NCI-H446 (cell line): ENCODE data around the gene KRTAP10-2.

ENCODE experiments used
- DNase-seq, 2 experiments: peaks; one replicate each; lab custom pipeline; 2025; lab: John Stamatoyannopoulos, UW

Gene KRTAP10-2

GRCh38 chr21:44526096-44526997 lies 25.0 kb downstream of the KRTAP10-2 start:
- DNase-seq = no peak

GRCh38 chr21:44525391-44526095 lies 25.8 kb downstream of the KRTAP10-2 start:
- no peak for DNase-seq

DNA sequence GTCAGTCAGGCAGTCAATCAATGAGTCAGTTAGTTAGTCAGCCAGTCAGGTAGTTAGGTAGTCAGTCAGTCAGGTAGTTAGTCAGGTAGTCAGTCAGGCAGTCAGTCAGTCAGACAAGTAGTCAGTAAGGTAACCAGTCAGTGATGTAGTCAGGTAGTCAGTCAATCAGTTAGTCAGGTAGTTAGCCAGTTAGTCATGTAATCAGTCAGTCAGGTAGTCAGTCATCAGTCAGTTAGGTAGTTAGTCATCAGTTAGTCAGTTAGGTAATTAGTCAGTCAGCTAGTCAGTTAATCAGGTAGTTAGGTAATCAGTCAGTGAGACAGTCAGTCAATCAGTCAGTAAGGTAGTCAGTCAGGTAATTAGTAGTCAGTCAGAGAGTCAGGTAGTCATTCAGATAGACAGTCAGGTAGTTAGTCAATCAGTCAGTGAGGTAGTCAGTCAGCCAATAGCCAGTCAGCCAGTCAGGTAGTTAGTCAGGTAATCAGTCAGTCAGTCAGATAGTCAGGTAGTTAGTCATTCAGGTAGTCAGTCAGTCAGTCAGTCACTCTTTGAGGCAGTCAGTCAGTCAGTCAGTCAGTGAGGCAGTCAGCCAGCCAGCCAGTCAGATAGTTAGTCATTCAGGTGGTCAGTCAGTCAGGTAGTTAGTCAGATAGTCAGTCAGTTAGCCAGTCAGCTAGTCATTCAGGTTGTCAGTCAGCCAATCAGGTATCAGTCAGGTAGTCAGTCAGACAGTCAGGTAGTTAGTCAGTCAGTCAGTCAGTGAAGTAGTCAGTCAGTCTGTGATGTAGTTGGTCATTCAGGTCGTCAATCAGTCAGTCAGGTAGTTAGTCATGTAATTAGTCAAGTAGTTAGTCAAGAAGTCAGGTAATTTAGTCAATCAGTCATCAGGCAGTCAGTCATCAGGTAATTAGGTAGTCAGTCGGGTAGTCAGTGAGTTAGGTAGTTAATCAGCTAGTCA lies 26.6 kb downstream of the KRTAP10-2 start:
- DNase-seq = no peak

DNA sequence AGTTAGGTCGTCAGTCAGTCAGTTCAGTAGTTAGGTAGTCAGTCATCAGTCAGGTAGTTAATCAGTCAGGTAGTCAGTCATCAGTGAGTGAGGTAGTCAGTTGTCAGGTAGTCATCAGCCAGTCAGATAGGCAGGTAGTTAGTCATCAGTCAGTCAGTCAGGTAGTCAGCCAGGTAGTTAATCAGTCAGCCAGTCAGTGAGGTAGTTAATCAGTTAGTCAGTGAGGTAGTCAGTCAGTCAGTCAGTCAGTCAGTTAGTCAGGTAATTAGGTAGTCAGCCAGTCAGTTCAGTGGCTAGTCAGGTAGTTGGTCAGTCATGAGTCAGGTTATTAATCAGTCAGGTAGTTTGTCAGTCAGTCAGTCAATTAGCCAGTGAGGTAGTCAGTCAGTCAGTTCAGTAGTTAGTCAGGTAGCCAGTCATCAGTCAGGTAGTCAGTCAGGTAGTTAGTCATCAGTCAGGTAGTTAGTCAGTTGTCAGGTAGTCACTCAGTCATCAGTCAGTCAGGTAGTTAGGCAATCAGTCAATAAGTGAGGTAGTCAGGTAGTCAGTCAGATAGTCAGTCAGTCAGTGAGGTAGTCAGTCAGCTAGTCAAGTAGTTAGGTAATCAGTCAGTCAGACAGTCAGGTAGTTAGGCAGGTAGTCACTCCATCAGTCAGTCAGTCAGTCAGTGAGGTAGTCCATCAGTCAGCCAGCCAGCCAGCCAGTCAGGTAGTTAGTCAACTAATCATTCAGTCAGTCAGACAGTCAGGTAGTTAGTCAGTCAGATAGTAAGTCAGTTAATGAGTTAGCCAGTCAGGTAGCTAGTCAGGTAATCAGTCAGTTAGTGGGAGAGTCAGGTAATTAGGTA lies 27.5 kb downstream of the KRTAP10-2 start:
- DNase-seq = no peak

- DNase-seq = no peak
These were observed 28.5 kb downstream of the KRTAP10-2 start for GRCh38 chr21:44522753-44523204.

- DNase-seq = no peak
These were observed 29.2 kb downstream of the KRTAP10-2 start for GRCh38 chr21:44521928-44522752.

- no peak for DNase-seq
These were observed 29.9 kb downstream of the KRTAP10-2 start for GRCh38 chr21:44521301-44521927.

GRCh38 chr21:44520326-44521300 lies 30.7 kb downstream of the KRTAP10-2 start:
- DNase-seq = no peak

GRCh38 chr21:44519346-44520325 lies 31.7 kb downstream of the KRTAP10-2 start:
- no peak for DNase-seq

DNA sequence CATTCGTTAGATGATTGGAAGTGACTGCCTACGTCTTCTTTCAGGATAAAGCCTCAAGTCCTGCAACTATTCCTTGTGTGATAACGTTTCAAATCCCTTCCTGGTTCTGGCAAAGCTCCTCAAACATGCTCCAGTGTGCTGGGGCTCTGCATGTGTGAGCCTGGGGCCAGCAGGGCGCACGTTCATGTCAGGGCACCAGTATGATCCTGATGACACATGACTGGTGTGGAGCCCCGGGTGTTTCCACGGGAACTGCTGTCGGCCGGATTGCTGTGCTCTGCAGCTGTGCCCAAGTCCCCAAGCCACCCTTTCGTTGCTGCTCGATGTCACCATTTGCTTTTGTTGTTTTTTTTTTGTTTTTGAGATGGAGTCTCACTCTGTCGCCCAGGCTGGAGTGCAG lies 32.6 kb downstream of the KRTAP10-2 start:
- no peak for DNase-seq

DNA sequence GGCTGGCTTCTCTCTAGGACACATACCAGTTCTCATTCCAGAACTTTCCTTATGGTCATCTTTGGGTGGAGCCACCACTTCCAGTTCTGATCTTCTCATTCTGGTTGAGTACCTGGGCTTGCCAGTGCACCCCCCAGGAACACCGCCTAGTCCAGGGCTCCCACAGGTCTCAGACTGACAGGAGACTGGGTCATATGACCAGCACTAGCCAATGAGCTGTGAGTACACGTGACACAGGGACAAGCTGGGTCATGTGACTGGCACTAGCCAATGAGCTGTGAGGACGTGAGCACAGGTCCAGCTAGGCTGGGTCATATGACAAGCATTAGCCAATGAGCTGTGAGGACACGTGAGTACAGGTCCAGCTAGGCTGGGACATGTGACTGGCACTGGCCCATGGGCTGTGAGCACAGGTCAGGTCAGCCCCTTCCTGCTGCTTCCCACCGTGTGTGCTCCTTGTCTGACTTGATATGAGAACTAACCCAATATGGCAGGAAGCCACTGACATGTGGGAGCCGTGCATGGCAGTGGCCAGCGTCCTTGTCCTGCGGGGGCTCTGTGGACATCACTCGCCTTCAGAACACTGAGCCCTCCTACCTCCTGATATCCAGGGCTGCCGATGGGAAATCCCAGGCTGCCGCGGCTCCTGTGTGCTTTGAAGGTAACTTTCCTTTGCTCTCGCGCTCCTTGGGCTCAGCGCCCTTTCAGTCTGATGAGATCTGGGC lies 34.0 kb downstream of the KRTAP10-2 start:
- DNase-seq = no peak

DNA sequence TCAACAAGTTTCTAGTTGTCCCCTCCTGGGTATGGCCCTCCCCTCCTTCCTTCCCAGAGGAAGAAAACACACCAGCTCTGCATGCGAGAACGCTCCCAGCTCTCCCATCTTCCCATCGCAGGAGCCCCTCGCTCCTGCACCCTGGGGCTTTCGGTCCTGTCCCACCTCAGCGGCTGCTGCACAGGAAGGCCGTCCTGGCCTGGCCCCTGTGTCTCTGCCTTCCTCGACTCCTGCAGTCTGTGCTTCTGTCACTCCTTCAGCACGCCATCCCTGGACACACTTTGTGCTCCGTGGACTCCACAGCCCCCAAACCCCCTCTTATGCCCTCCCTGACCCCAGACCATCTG lies 34.5 kb downstream of the KRTAP10-2 start:
- DNase-seq = no peak

GRCh38 chr21:44516342-44516741 lies 35.0 kb downstream of the KRTAP10-2 start:
- no peak for DNase-seq

- DNase-seq = no peak
These were observed 35.7 kb downstream of the KRTAP10-2 start for GRCh38 chr21:44515359-44516165.

DNA sequence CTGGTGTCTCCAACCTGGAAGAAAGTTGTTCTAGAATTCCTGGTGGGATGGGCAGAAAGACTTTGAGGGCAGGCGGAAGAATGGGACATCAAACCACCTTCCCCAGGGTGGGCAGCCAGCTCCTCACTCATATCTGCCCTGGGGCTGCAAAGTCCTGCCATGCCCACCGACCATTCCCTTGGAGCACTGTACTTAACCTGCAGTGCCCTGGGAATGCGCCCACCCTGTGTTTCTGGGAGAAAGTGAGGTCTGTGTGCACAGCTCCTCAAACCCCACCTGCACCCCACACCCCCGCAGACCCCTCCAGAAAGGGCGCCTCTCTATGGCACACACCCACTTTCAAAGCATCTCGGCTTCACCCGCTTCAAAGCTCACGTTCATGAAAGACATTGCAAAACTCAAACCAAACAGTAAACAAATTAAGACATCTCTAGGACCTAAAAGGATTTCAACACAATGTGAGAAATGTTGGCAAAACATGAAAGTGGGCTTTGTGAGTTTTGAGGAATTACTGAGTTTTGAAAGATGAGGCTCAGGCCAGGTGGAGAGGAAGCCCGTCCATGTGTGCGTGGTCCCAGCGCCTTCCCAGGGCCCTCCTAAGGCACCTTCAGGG lies 36.5 kb downstream of the KRTAP10-2 start:
- DNase-seq = no peak

GRCh38 chr21:44514218-44514520 lies 37.1 kb downstream of the KRTAP10-2 start:
- no peak for DNase-seq
